Uterus (tissue), 2 donors: ENCODE measurements around the gene MCCC2.
"Not testable (repeated sequence)": the region's sequence is repeated elsewhere in the genome, so short reads cannot be mapped to it uniquely, and the experiment has no call there.

Source experiments
- CTCF ChIP-seq, 4 experiments: fragments of 200-600 bp in 2 of 4; fragments of 450-650 bp in 2 of 4; sonication (generic) in 2 of 4; IDR thresholded peaks; one replicate each; pipeline ENCODE4 v1.5.1; 2016 to 2019; ENCODE audit warnings: antibody characterized with exemption in 4 of 4, mild to moderate bottlenecking in 2 of 4, moderate library complexity in 1 of 4
- POLR2A ChIP-seq, 2 donors: fragments of 450-650 bp; IDR thresholded peaks; one replicate each; pipeline ENCODE4 v1.6.1; 2016; ENCODE audit warnings: antibody characterized with exemption in 2 of 2, mild to moderate bottlenecking in 1 of 2, moderate library complexity in 1 of 2

- not testable (repeated sequence) for TF ChIP-seq CTCF, POLR2A (IDR thresholded peaks at IDR 0.05)
Measured at GRCh38 chr5:71577839-71578238, 9.3 kb upstream of the MCCC2 start.
